Effector memory CD4-positive, alpha-beta T cell (primary cell): ENCODE data around the gene HEG1.

Source experiments
- DNase-seq, 3 donors: peaks; one replicate each; pipeline ENCODE4 v3.0.0-alpha.2; 2020
- H3K27ac ChIP-seq: 2 replicates; pipeline ENCODE4 v1.7.0; 2013; ENCODE audit warnings: mild to moderate bottlenecking, low read length, moderate library complexity; ENCODE audit not compliant: insufficient read depth, poor library complexity, severe bottlenecking
- H3K27me3 ChIP-seq: replicated peaks from 2 replicates; pipeline ENCODE4 v1.7.0; 2013; ENCODE audit warnings: mild to moderate bottlenecking, low read length; ENCODE audit not compliant: insufficient read depth, control insufficient read depth, poor library complexity, severe bottlenecking
- H3K36me3 ChIP-seq: 2 replicates; pipeline ENCODE4 v1.7.0; 2013; ENCODE audit warnings: mild to moderate bottlenecking, low read length, moderate library complexity; ENCODE audit not compliant: control insufficient read depth, insufficient read depth
- H3K4me1 ChIP-seq: 2 replicates; pipeline ENCODE4 v1.7.0; 2013; ENCODE audit warnings: low read length, mild to moderate bottlenecking; ENCODE audit not compliant: control insufficient read depth, insufficient read depth, poor library complexity, severe bottlenecking
- H3K4me3 ChIP-seq: 2 replicates; pipeline ENCODE4 v1.7.0; 2013; ENCODE audit warnings: low read length, low read depth, mild to moderate bottlenecking; ENCODE audit not compliant: insufficient read depth, poor library complexity, severe bottlenecking
- H3K9me3 ChIP-seq: 2 replicates; pipeline ENCODE4 v1.7.0; 2013; ENCODE audit warnings: mild to moderate bottlenecking, low read length, moderate library complexity; ENCODE audit not compliant: control insufficient read depth

The HEG1 gene

GRCh38 chr3:124993466-124993865 lies 62.3 kb downstream of the HEG1 start:
- Histone ChIP-seq H3K27me3 (no peaks in the 10 kb centered on the region), H3K36me3 (peaks cover 58% of the 10 kb centered on the region), H3K9me3 (no peaks in the 10 kb centered on the region), H3K4me3 (no peak overlapping the region), H3K4me1 (no peaks in the 10 kb centered on the region), H3K27ac (no peak overlapping the region)
- DNase-seq: no peak

- Histone ChIP-seq H3K9me3 (no peaks in the 10 kb centered on the region), H3K36me3 (peaks cover 47% of the 10 kb centered on the region)
- DNase-seq: no peak
These were observed 63.8 kb downstream of the HEG1 start for GRCh38 chr3:124992041-124992440.

GRCh38 chr3:124986192-124987143 lies 69.3 kb downstream of the HEG1 start:
- no peaks in the 10 kb centered on the region for H3K27me3 ChIP-seq
- no peaks in the 10 kb centered on the region for H3K4me1 ChIP-seq
- H3K9me3 ChIP-seq: no peaks in the 10 kb centered on the region
- no peak overlapping the region for H3K4me3 ChIP-seq
- no peak overlapping the region for H3K27ac ChIP-seq
- no peak for DNase-seq
- peaks cover 26% of the 10 kb centered on the region for H3K36me3 ChIP-seq

More at GRCh38 chr3:124992041-124992440, 63.8 kb downstream of the HEG1 start:
- Histone ChIP-seq H3K4me3 (no peak overlapping the region), H3K27me3 (no peaks in the 10 kb centered on the region), H3K27ac (no peak overlapping the region), H3K4me1 (no peaks in the 10 kb centered on the region)

- no peak for DNase-seq
- Histone ChIP-seq H3K27me3 (no peaks in the 10 kb centered on the region), H3K4me1 (no peaks in the 10 kb centered on the region), H3K36me3 (peaks cover 28% of the 10 kb centered on the region), H3K27ac (no peak overlapping the region), H3K9me3 (no peaks in the 10 kb centered on the region), H3K4me3 (no peak overlapping the region)
These were observed 70.4 kb downstream of the HEG1 start for GRCh38 chr3:124985349-124985748.

- no peak overlapping the region for H3K27ac ChIP-seq
- no peak overlapping the region for H3K4me3 ChIP-seq
- H3K27me3 ChIP-seq: no peaks in the 10 kb centered on the region
- no peaks in the 10 kb centered on the region for H3K4me1 ChIP-seq
- no peaks in the 10 kb centered on the region for H3K9me3 ChIP-seq
- peaks cover 24% of the 10 kb centered on the region for H3K36me3 ChIP-seq
- no peak for DNase-seq
These were observed 71.0 kb downstream of the HEG1 start for GRCh38 chr3:124984754-124985153.

- no peak for DNase-seq
- no peak overlapping the region for H3K4me3 ChIP-seq
- H3K36me3 ChIP-seq: peaks cover 21% of the 10 kb centered on the region
- H3K4me1 ChIP-seq: no peaks in the 10 kb centered on the region
- H3K27ac ChIP-seq: no peak overlapping the region
- no peaks in the 10 kb centered on the region for H3K9me3 ChIP-seq
- H3K27me3 ChIP-seq: no peaks in the 10 kb centered on the region
These were observed 72.9 kb downstream of the HEG1 start for GRCh38 chr3:124982855-124983254.

- Histone ChIP-seq H3K4me3 (no peak overlapping the region), H3K36me3 (peaks cover 21% of the 10 kb centered on the region), H3K27ac (no peak overlapping the region), H3K4me1 (no peaks in the 10 kb centered on the region), H3K9me3 (no peaks in the 10 kb centered on the region), H3K27me3 (no peaks in the 10 kb centered on the region)
- DNase-seq: no peak
These were observed 74.3 kb downstream of the HEG1 start for GRCh38 chr3:124981472-124981871.

GRCh38 chr3:124978627-124979026 lies 77.2 kb downstream of the HEG1 start:
- no peaks in the 10 kb centered on the region for H3K9me3 ChIP-seq
- H3K27me3 ChIP-seq: no peaks in the 10 kb centered on the region
- H3K4me1 ChIP-seq: no peaks in the 10 kb centered on the region
- H3K27ac ChIP-seq: no peak overlapping the region
- H3K4me3 ChIP-seq: no peak overlapping the region
- no peak for DNase-seq
- peaks cover 19% of the 10 kb centered on the region for H3K36me3 ChIP-seq

GRCh38 chr3:124976383-124976782 lies 79.4 kb downstream of the HEG1 start:
- no peak for DNase-seq
- H3K9me3 ChIP-seq: no peaks in the 10 kb centered on the region
- H3K36me3 ChIP-seq: peaks cover 26% of the 10 kb centered on the region
- no peaks in the 10 kb centered on the region for H3K4me1 ChIP-seq
- H3K27ac ChIP-seq: no peak overlapping the region
- H3K27me3 ChIP-seq: no peaks in the 10 kb centered on the region
- no peak overlapping the region for H3K4me3 ChIP-seq

GRCh38 chr3:124974691-124975090 lies 81.1 kb downstream of the HEG1 start:
- Histone ChIP-seq H3K9me3 (no peaks in the 10 kb centered on the region), H3K27me3 (no peaks in the 10 kb centered on the region), H3K4me1 (no peaks in the 10 kb centered on the region), H3K4me3 (no peak overlapping the region), H3K36me3 (peaks cover 37% of the 10 kb centered on the region), H3K27ac (no peak overlapping the region)
- DNase-seq: no peak
